ENCODE data around the gene PRDM16. TPM values are rescaled to one million over a fixed set of nuclear protein-coding genes. Genes with fewer than 3 reads are reported as not detected.
"Not testable (repeated sequence)": the region's sequence is repeated elsewhere in the genome, so short reads cannot be mapped to it uniquely, and the experiment has no call there.

PRDM16 gene
- total RNA-seq, 1 donor from 2014 or later: 0.43 TPM

DNA sequence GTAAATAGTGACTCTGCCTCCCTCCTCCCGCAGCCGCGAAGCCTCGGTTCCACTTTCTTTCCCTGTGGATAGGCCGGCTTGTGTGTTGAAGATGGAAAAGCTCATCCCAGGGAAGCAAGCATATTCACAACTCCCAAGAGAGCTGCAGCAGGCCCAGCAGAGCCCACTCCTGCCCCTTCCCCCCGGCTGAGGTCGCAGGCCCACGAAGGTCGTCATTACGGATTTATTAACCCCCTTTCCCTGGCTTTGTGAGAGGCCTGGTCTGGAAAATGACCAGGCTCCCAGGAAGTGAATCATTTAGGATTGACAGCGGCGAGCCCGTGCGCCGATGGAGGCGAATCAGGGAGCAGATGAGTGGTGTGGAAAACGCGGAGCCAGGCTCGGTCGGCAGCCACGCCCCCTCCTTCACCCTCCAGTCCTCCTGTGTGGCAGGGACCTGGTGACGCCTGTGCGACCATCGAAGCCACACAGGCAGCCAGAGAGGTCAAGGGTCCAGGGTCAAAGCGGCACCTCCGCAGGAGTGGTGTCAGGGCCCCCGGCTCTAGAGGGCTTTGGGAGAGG is 93.4 kb downstream of the PRDM16 start:
- no peaks in the 10 kb centered on the region for H3K36me3 ChIP-seq (ENCODE audit: insufficient read depth, low read length)
- no peak overlapping the region for H3K27ac Mint-ChIP-seq (ENCODE audit: unreplicated experiment)
- H3K9ac ChIP-seq (ENCODE audit: low read length): peak overlapping the region; percentile 53
- H3K9me3 ChIP-seq (ENCODE audit: insufficient read depth, low read depth, low read length): no peaks in the 10 kb centered on the region
- FAIRE-seq: no peak
- TF ChIP-seq EZH2 (IDR thresholded peaks at IDR 0.05; ENCODE audit: insufficient read depth, low read length): no peak
- TF ChIP-seq, protein P1, sequence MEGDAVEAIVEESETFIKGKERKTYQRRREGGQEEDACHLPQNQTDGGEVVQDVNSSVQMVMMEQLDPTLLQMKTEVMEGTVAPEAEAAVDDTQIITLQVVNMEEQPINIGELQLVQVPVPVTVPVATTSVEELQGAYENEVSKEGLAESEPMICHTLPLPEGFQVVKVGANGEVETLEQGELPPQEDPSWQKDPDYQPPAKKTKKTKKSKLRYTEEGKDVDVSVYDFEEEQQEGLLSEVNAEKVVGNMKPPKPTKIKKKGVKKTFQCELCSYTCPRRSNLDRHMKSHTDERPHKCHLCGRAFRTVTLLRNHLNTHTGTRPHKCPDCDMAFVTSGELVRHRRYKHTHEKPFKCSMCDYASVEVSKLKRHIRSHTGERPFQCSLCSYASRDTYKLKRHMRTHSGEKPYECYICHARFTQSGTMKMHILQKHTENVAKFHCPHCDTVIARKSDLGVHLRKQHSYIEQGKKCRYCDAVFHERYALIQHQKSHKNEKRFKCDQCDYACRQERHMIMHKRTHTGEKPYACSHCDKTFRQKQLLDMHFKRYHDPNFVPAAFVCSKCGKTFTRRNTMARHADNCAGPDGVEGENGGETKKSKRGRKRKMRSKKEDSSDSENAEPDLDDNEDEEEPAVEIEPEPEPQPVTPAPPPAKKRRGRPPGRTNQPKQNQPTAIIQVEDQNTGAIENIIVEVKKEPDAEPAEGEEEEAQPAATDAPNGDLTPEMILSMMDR (IDR thresholded peaks at IDR 0.05; ENCODE audit: insufficient read depth, low read depth, low read length): no peak
- no peaks in the 10 kb centered on the region for H3K9me3 Mint-ChIP-seq (ENCODE audit: unreplicated experiment)
- no peak overlapping the region for H3K4me3 Mint-ChIP-seq (ENCODE audit: unreplicated experiment)
- H3K4me1 ChIP-seq (ENCODE audit: insufficient read depth, low read length): peaks cover 18% of the 10 kb centered on the region
- H3K79me2 ChIP-seq (ENCODE audit: insufficient read depth, low read length): peaks cover 12% of the 10 kb centered on the region
- peak overlapping the region; percentile 40 for H3K27ac ChIP-seq (ENCODE audit: low read depth, low read length)
- peaks cover 37% of the 10 kb centered on the region for H3K27me3 Mint-ChIP-seq (ENCODE audit: low read depth, unreplicated experiment)
- H4K20me1 ChIP-seq (ENCODE audit: insufficient read depth, low read length): peaks cover 3% of the 10 kb centered on the region
- peak overlapping the region; percentile 29 for H3K4me3 ChIP-seq (ENCODE audit: insufficient read depth, low read depth, low read length)
- H3K27me3 ChIP-seq (ENCODE audit: insufficient read depth, low read length): no peaks in the 10 kb centered on the region
- H3K4me2 ChIP-seq (ENCODE audit: low read length): peak overlapping the region; percentile 83
- peak; percentile 57 for DNase-seq (ENCODE audit: low read depth)
- no peaks in the 10 kb centered on the region for H3K4me1 Mint-ChIP-seq (ENCODE audit: low read depth, unreplicated experiment)
- H2AFZ ChIP-seq (ENCODE audit: low read depth, low read length): peak overlapping the region; percentile 59
- H3K36me3 Mint-ChIP-seq (ENCODE audit: low read depth, unreplicated experiment): no peaks in the 10 kb centered on the region

DNA sequence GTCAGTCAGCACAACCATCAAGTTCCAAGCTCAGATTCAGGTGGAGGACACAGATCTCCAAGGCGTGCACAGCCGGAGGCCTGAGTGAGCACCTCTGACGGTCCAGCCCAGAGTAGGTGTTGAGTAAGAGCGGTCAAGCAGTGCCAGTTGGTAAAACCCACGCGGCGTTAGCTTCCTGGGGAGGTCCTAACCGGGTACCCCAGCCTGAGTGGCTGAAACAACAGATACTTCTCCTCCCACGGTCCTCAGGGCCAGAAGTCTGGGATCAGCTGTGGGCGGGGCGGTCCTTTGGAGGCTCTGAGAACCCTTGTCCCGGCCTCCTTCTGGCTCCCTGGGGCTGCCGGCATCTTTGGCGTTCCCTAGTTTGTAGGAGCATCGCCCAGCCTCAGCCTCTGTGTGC is 94.4 kb downstream of the PRDM16 start:
- no peak overlapping the region for H3K27ac ChIP-seq (ENCODE audit: low read depth, low read length)
- no peak for DNase-seq (ENCODE audit: low read depth)
- H3K4me2 ChIP-seq (ENCODE audit: low read length): no peak overlapping the region
- no peaks in the 10 kb centered on the region for H4K20me1 ChIP-seq (ENCODE audit: insufficient read depth, low read length)
- H3K9me3 ChIP-seq (ENCODE audit: insufficient read depth, low read depth, low read length): no peaks in the 10 kb centered on the region
- H3K27me3 ChIP-seq (ENCODE audit: insufficient read depth, low read length): no peaks in the 10 kb centered on the region
- Mint-ChIP-seq H3K9me3 (ENCODE audit: unreplicated experiment) (no peaks in the 10 kb centered on the region), H3K36me3 (ENCODE audit: low read depth, unreplicated experiment) (no peaks in the 10 kb centered on the region), H3K4me3 (ENCODE audit: unreplicated experiment) (no peak overlapping the region), H3K27me3 (ENCODE audit: low read depth, unreplicated experiment) (peaks cover 33% of the 10 kb centered on the region), H3K27ac (ENCODE audit: unreplicated experiment) (no peak overlapping the region), H3K4me1 (ENCODE audit: low read depth, unreplicated experiment) (no peaks in the 10 kb centered on the region)
- no peak for TF ChIP-seq EZH2 (IDR thresholded peaks at IDR 0.05; ENCODE audit: insufficient read depth, low read length)
- H3K9ac ChIP-seq (ENCODE audit: low read length): no peak overlapping the region
- H3K79me2 ChIP-seq (ENCODE audit: insufficient read depth, low read length): peaks cover 12% of the 10 kb centered on the region
- H3K36me3 ChIP-seq (ENCODE audit: insufficient read depth, low read length): no peaks in the 10 kb centered on the region
- FAIRE-seq: no peak
- H3K4me3 ChIP-seq (ENCODE audit: insufficient read depth, low read depth, low read length): no peak overlapping the region
- peaks cover 18% of the 10 kb centered on the region for H3K4me1 ChIP-seq (ENCODE audit: insufficient read depth, low read length)
- H2AFZ ChIP-seq (ENCODE audit: low read depth, low read length): no peak overlapping the region

DNA sequence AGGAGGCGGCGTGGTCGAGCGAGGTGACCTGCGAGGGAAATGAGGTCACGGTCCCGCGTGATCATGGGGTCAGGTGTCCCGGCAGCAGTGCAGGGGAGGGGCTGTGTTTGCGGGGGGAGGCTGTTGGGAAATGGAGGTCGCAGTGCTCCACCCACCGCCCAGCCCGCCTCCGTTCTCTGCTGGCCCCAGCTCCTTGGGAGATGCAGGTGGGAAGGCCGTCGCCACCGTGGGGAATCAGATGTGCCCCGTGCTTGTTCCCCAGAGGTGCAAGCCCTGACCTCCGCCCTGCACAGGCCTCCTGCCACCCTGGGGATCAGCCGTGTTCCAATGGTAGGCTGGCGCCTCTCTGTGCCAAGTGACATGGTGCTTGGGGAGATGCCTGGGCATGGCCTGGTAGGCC is 95.7 kb downstream of the PRDM16 start:
- Histone ChIP-seq H3K9ac (ENCODE audit: low read length) (no peak overlapping the region), H3K36me3 (ENCODE audit: insufficient read depth, low read length) (no peaks in the 10 kb centered on the region), H3K4me1 (ENCODE audit: insufficient read depth, low read length) (peaks cover 19% of the 10 kb centered on the region), H2AFZ (ENCODE audit: low read depth, low read length) (no peak overlapping the region), H4K20me1 (ENCODE audit: insufficient read depth, low read length) (peaks cover 5% of the 10 kb centered on the region), H3K27ac (ENCODE audit: low read depth, low read length) (no peak overlapping the region), H3K9me3 (ENCODE audit: insufficient read depth, low read depth, low read length) (no peaks in the 10 kb centered on the region), H3K4me3 (ENCODE audit: insufficient read depth, low read depth, low read length) (no peak overlapping the region), H3K27me3 (ENCODE audit: insufficient read depth, low read length) (no peaks in the 10 kb centered on the region), H3K4me2 (ENCODE audit: low read length) (no peak overlapping the region), H3K79me2 (ENCODE audit: insufficient read depth, low read length) (peaks cover 7% of the 10 kb centered on the region)
- Mint-ChIP-seq H3K9me3 (ENCODE audit: unreplicated experiment) (no peaks in the 10 kb centered on the region), H3K4me3 (ENCODE audit: unreplicated experiment) (no peak overlapping the region), H3K27me3 (ENCODE audit: low read depth, unreplicated experiment) (peaks cover 27% of the 10 kb centered on the region), H3K27ac (ENCODE audit: unreplicated experiment) (no peak overlapping the region), H3K4me1 (ENCODE audit: low read depth, unreplicated experiment) (no peaks in the 10 kb centered on the region), H3K36me3 (ENCODE audit: low read depth, unreplicated experiment) (no peaks in the 10 kb centered on the region)
- TF ChIP-seq EZH2 (IDR thresholded peaks at IDR 0.05; ENCODE audit: insufficient read depth, low read length): no peak
- TF ChIP-seq, protein P1 (IDR thresholded peaks at IDR 0.05; ENCODE audit: insufficient read depth, low read depth, low read length): no peak
- FAIRE-seq (no peak), DNase-seq (ENCODE audit: low read depth) (no peak)

DNA sequence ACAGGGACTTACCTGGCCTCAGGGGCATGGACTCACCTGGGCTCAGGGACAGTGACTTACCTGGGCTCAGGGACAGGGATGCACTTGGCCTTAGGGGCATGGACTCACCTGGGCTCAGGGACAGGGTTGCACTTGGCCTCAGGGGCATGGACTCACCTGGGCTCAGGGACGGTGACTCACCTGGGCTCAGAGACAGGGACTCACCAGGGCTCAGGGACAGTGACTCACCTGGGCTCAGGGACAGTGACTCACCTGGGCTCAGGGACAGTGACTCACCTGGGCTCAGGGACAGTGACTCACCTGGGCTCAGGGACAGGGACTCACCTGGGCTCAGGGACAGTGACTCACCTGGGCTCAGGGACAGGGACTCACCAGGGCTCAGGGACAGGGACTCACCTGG is 96.2 kb downstream of the PRDM16 start:
- not testable (repeated sequence) for H3K9me3 ChIP-seq (ENCODE audit: insufficient read depth, low read depth, low read length); H3K4me1 Mint-ChIP-seq (ENCODE audit: low read depth, unreplicated experiment); H3K9me3 Mint-ChIP-seq (ENCODE audit: unreplicated experiment); H2AFZ ChIP-seq (ENCODE audit: low read depth, low read length); DNase-seq (ENCODE audit: low read depth); H4K20me1 ChIP-seq (ENCODE audit: insufficient read depth, low read length); H3K4me3 Mint-ChIP-seq (ENCODE audit: unreplicated experiment); H3K36me3 Mint-ChIP-seq (ENCODE audit: low read depth, unreplicated experiment); H3K27ac Mint-ChIP-seq (ENCODE audit: unreplicated experiment); H3K4me3 ChIP-seq (ENCODE audit: insufficient read depth, low read depth, low read length); H3K79me2 ChIP-seq (ENCODE audit: insufficient read depth, low read length); FAIRE-seq; H3K4me2 ChIP-seq (ENCODE audit: low read length); H3K9ac ChIP-seq (ENCODE audit: low read length); H3K36me3 ChIP-seq (ENCODE audit: insufficient read depth, low read length); H3K27ac ChIP-seq (ENCODE audit: low read depth, low read length); H3K27me3 ChIP-seq (ENCODE audit: insufficient read depth, low read length)
- H3K27me3 Mint-ChIP-seq (ENCODE audit: low read depth, unreplicated experiment): peaks cover 26% of the 10 kb centered on the region
- peaks cover 22% of the 10 kb centered on the region for H3K4me1 ChIP-seq (ENCODE audit: insufficient read depth, low read length)

Measured in astrocyte (in vitro differentiated cells and primary cell).